Fibroblast of the aortic adventitia (primary cell): ENCODE results near the gene PCMTD2. TPM values are rescaled to one million over a fixed set of nuclear protein-coding genes. Genes with fewer than 3 reads are reported as not detected.
"Not testable (repeated sequence)": the region's sequence is repeated elsewhere in the genome, so short reads cannot be mapped to it uniquely, and the experiment has no call there.

Source experiments
- DNase-seq: peaks from one replicate; pipeline ENCODE4 v3.0.0-alpha.2; 2010; ENCODE audit warnings: low read depth
- H3K4me3 ChIP-seq: 2 replicates; pipeline ENCODE4 v1.5.1; 2011; ENCODE audit warnings: low read depth, mild to moderate bottlenecking, control low read depth, low read length, moderate library complexity
- CTCF ChIP-seq: IDR thresholded peaks from 2 replicates; pipeline ENCODE4 v1.5.1; 2011; ENCODE audit warnings: mild to moderate bottlenecking, low read length, control low read depth, inconsistent platforms; ENCODE audit not compliant: insufficient read depth
- total RNA-seq: library from RNA; depleted of rRNA; stranded (reverse); fragments of >200 nt; gene quantifications from 2 replicates; pipeline ENCODE4 v1.2.3, GENCODE V29; 2012; ENCODE audit warnings: low replicate concordance

The PCMTD2 gene
- total RNA-seq, 1 donor = 33.8 TPM

GRCh38 chr20:64231621-64232550 is 23.7 kb upstream of the PCMTD2 start:
- TF ChIP-seq CTCF = no peak
- DNase-seq = no peak
- H3K4me3 ChIP-seq = no peak overlapping the region

GRCh38 chr20:64232794-64233193 is 22.8 kb upstream of the PCMTD2 start:
- H3K4me3 ChIP-seq = no peak overlapping the region
- TF ChIP-seq CTCF = no peak
- DNase-seq = no peak

DNA sequence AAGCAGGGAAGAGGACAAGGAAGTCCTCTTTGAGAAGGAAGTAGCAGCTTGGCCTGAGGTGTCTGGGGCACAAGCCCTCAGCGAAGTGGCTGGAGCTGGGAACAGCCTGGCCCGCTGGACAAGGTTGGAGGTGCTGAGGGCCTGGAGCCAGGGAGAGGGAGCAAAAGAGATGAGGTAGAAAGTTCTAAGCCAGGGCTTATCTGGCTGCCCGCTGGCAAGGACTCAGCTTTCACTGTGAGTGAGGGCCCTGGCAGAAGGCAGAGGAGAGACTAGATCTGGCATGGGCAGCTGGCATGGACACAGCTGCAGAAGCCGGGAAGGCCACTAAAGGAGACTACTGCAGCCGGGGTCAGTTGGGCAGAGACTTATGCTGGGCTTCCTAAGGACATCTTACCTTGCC is 21.8 kb upstream of the PCMTD2 start:
- H3K4me3 ChIP-seq = no peak overlapping the region
- no peak for DNase-seq
- TF ChIP-seq CTCF = no peak

GRCh38 chr20:64234291-64234791 is 21.2 kb upstream of the PCMTD2 start:
- no peak for DNase-seq
- H3K4me3 ChIP-seq = no peak overlapping the region
- no peak for TF ChIP-seq CTCF

GRCh38 chr20:64234921-64235565 is 20.5 kb upstream of the PCMTD2 start:
- DNase-seq, H3K4me3 ChIP-seq: not testable (repeated sequence)

- no peak for TF ChIP-seq CTCF
- no peak for DNase-seq
- H3K4me3 ChIP-seq = no peak overlapping the region
These were observed 19.1 kb upstream of the PCMTD2 start for GRCh38 chr20:64236137-64237088.
